ENCODE data around the gene PLD4. TPM values are rescaled to one million over a fixed set of nuclear protein-coding genes. Genes with fewer than 3 reads are reported as not detected.
"Not testable (repeated sequence)": the region's sequence is repeated elsewhere in the genome, so short reads cannot be mapped to it uniquely, and the experiment has no call there.

PLD4 gene
- total RNA-seq, 1 donor from 2014 or later = 0.78 TPM

- Mint-ChIP-seq H3K9me3 (no peaks in the 10 kb centered on the region), H3K36me3 (peaks cover 3% of the 10 kb centered on the region), H3K4me1 (no peaks in the 10 kb centered on the region), H3K27ac (no peak overlapping the region), H3K4me3 (no peak overlapping the region), H3K27me3 (ENCODE audit: low read depth) (no peaks in the 10 kb centered on the region)
- TF ChIP-seq, protein P1, sequence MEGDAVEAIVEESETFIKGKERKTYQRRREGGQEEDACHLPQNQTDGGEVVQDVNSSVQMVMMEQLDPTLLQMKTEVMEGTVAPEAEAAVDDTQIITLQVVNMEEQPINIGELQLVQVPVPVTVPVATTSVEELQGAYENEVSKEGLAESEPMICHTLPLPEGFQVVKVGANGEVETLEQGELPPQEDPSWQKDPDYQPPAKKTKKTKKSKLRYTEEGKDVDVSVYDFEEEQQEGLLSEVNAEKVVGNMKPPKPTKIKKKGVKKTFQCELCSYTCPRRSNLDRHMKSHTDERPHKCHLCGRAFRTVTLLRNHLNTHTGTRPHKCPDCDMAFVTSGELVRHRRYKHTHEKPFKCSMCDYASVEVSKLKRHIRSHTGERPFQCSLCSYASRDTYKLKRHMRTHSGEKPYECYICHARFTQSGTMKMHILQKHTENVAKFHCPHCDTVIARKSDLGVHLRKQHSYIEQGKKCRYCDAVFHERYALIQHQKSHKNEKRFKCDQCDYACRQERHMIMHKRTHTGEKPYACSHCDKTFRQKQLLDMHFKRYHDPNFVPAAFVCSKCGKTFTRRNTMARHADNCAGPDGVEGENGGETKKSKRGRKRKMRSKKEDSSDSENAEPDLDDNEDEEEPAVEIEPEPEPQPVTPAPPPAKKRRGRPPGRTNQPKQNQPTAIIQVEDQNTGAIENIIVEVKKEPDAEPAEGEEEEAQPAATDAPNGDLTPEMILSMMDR (IDR thresholded peaks at IDR 0.05; ENCODE audit: unreplicated experiment) = no peak
- DNase-seq (ENCODE audit: low spot score in 2 of 2, unreplicated experiment in 2 of 2) = no peak
These were observed 35.9 kb upstream of the PLD4 start for GRCh38 chr14:104888489-104889374.

DNA sequence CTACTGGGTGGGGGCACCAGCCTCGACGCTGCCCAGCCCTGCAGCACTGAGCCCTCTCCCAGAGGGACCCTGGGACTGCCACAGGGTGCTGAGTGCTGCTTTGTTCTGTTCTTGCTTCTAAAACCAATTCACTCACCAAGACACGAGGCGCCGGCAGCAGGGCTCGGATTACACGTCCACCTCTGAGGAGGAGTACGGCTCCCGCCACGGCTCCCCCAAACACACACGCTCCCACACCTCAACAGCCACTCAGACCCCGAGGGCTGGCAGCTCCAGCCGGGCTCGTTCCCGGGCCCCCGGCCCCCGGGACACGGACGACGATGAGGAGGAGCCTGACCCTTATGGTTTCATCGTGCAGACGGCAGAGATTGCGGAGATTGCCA lies 35.3 kb upstream of the PLD4 start:
- H3K9me3 Mint-ChIP-seq = no peaks in the 10 kb centered on the region
- DNase-seq (ENCODE audit: low spot score in 2 of 2, unreplicated experiment in 2 of 2) = no peak
- H3K27ac Mint-ChIP-seq = no peak overlapping the region
- no peak overlapping the region for H3K4me3 Mint-ChIP-seq
- TF ChIP-seq, protein P1 (IDR thresholded peaks at IDR 0.05; ENCODE audit: unreplicated experiment) = no peak
- no peaks in the 10 kb centered on the region for H3K4me1 Mint-ChIP-seq
- peaks cover 3% of the 10 kb centered on the region for H3K36me3 Mint-ChIP-seq
- H3K27me3 Mint-ChIP-seq (ENCODE audit: low read depth) = no peaks in the 10 kb centered on the region

- not testable (repeated sequence) for H3K4me1 Mint-ChIP-seq; H3K4me3 Mint-ChIP-seq; H3K9me3 Mint-ChIP-seq; H3K27me3 Mint-ChIP-seq (ENCODE audit: low read depth); H3K27ac Mint-ChIP-seq; DNase-seq (ENCODE audit: low spot score in 2 of 2, unreplicated experiment in 2 of 2); H3K36me3 Mint-ChIP-seq
These were observed 34.4 kb upstream of the PLD4 start for GRCh38 chr14:104890292-104890691.

DNA sequence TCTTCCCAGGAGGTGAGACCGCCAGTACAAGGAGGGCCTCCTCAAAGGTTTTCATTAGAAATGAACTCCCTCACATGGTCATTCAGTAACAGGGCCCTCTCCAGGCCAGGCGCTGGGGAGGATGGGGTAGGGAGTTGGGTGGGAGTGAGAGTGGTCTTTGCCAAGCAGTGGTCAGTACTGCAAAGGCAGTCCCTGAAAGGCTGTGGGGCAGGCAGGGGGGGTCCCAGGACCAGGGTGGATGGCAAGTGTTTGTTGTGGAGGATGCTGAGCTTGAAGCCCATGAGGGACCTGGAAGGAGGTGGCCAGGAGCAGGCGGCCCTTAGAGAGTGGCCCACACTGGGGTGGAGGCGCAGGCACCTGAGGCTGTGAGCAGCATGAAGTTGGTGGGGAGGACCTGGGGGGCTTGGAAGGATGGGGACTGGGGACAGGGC lies 33.5 kb upstream of the PLD4 start:
- Mint-ChIP-seq H3K9me3 (no peaks in the 10 kb centered on the region), H3K36me3 (peaks cover 3% of the 10 kb centered on the region), H3K27ac (no peak overlapping the region), H3K27me3 (ENCODE audit: low read depth) (no peaks in the 10 kb centered on the region), H3K4me3 (no peak overlapping the region), H3K4me1 (no peaks in the 10 kb centered on the region)
- DNase-seq (ENCODE audit: low spot score in 2 of 2, unreplicated experiment in 2 of 2) = peak in 1 of 2 experiments; percentile 35
- TF ChIP-seq, protein P1 (IDR thresholded peaks at IDR 0.05; ENCODE audit: unreplicated experiment) = no peak

GRCh38 chr14:104891664-104892530 lies 32.8 kb upstream of the PLD4 start:
- DNase-seq (ENCODE audit: low spot score in 2 of 2, unreplicated experiment in 2 of 2) = peak in 1 of 2 experiments; percentile 37
- Mint-ChIP-seq H3K4me3 (no peak overlapping the region), H3K27me3 (ENCODE audit: low read depth) (no peaks in the 10 kb centered on the region), H3K9me3 (no peaks in the 10 kb centered on the region), H3K27ac (no peak overlapping the region), H3K36me3 (peaks cover 3% of the 10 kb centered on the region), H3K4me1 (no peaks in the 10 kb centered on the region)
- TF ChIP-seq, protein P1 (IDR thresholded peaks at IDR 0.05; ENCODE audit: unreplicated experiment) = no peak

All from mesothelial cell of epicardium (in vitro differentiated cells).